Dedifferentiated amniotic fluid mesenchymal stem cell (primary cell): Measurements from ENCODE around the gene ZBTB7C.
A peak's percentile ranks its signal among the peaks of the same experiment; 100 is the strongest.

Experiments used
- DNase-seq: peaks from one replicate; pipeline ENCODE4 v3.0.0-alpha.2; 2016; ENCODE audit errors: extremely low spot score

The ZBTB7C gene

DNA sequence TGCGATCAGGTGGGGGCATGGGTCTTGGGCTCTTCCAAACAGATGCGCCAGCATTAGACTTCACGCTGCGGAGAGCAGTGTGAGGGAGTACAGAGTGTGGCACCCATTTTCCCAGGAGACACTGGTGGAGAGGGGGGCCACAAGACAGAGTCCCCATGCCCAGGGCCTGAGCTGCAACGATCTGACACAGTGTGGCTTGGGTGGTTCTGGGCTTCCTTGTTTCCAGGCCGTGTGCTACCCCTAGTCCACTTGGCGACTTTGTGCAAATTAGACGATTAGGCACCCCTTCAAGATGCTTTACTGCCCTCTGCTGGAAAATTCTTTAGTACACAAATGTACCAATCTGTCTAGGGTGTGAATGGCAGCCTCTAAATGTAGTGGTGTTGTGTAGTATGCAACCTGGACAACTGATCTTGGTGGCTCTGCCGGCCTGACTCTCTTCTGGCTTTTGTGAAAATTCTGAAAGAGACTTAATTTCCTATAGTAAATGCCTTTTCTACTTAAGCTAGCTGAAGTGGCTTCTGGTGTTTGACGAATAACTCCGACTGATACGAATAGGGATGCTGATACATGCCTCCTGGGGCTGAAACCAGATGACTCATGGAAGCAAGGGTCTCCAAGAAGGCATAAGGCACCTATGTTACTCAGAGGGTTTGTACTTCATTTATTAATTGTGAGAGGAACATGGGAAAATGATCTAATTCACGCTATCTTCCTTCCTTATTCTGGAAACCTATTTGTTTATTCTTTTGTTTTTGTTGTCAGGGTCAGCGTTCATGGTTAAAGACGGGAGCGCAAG, 386.5 kb downstream of the ZBTB7C start:
- DNase-seq = peak; percentile 38

DNA sequence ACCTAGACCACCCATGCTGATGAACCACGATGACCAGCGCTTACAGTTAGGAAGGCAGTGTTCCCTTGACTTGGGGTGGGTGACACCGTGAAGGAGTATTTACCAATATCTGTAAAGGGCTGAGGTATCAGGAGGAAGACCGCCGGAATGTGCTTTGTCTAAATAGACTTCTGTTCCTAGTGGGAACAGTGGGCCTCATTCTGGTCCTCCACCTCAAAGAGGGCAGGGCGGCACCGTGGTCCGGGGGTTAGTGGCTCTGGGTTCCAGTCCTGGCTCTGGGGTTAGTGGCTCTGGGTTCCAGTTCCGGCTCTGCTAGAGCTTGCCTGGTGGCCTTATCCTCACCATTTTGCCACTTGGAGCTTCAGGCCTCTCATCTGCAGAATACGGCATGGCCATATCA, 387.2 kb downstream of the ZBTB7C start:
- DNase-seq = no peak

DNA sequence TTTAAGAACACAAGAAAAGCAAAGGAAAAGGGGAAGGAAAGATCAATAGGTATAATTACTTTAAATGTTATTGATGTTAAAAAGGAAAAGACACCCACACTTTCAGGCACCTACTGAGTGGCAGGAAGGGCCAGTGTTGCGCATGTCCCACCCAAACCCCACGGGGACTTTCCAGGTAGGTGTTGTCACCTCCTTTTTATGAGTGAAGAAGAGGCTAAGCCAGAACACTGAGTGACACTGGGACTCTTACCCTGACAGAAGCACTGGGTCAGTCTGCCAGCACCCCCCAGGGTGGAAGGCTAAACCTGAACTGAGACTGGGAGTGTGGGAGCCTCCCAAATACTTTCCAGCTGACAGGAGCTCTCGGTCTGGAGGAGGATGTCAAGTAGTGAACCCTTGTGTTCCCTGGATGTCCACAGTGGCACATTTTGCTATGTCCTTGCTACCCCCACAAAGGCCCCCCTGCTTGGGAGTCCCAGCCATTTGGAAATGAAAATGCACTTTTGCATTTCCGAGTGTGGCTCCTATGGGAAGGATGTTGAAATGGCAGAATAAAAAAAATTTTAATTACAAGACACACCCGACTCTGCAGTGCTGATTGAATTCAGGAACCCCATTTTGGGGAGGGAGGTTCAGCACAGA, 387.8 kb downstream of the ZBTB7C start:
- DNase-seq = no peak

DNA sequence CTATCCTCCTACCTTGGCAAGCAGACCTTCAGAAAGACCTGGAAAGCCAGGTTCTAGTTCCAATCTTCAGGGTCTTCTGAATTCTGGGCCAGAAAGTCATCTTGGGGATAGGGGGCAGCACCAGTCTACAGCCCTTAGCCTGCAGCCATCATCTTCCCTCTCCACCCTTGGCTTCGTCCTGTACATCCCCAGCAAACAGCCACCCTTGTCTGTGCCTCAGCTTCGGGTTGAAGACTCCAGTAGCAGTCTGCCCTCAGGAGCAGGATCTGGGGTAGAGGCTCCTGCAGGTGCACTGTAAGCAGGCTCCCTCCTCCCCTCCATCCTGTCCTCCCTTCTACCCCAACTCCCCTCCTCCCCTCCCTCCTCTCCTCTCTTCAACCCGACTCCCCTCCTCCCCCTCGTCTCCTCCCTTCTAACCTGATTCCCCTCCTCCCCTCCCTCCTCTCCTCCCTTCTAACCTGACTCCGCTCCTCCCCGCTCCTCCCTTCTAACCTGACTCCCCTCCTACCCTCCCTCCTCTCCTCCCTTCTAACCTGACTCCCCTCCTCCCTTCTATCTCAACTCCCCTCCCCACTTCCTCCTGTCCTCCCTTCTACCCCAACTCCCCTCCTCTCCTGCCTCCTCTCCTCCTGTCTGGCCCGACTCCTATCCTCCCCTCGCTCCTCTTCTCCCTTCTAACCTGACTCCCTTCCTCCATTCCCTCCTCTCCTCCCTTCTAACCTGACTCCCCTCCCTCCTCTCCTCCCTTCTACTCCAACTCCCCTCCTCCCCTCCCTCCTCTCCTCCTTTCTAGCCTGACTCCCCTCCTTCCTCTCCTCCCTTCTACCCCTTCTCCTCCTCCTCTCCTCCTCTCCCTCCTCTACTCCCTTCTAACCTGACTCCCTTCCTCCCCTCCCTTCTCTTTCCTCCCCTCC, 388.6 kb downstream of the ZBTB7C start:
- DNase-seq = no peak

DNA sequence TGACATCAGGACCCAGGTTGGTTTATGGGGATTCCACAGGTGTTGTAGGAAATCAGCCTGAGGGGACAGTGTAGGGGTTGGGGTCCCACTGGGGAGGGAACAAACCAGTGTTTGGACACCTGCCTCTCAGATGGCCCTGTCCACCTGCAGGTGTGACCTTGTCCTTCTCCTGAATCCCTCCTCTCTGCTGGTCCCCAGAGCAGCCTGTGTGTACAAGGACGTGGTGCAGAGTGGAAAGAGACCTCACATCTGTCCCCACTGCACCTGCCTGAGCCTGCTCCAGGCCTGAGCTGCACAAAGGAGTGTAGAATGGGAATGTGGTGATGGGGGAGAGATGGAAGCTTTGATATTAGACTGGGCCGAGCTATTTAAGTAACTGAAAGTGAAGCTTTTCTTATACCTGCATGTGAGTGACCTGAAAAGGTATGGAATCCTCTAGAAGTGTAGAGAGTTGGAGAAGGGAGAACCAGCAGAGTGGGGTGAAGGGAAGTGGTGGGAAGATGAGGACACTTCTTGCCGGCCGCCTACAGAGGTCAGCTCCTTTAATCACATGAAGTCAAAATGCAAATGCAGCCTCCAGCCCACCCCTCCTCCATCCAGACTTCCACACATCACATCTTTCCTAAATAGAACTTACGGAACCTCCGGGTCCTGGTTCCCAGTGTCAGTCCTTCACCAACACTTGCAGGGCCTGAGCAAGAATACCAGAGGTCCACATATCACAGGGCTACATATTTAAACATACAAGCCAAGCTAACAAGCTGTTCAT, 389.4 kb downstream of the ZBTB7C start:
- DNase-seq = no peak

DNA sequence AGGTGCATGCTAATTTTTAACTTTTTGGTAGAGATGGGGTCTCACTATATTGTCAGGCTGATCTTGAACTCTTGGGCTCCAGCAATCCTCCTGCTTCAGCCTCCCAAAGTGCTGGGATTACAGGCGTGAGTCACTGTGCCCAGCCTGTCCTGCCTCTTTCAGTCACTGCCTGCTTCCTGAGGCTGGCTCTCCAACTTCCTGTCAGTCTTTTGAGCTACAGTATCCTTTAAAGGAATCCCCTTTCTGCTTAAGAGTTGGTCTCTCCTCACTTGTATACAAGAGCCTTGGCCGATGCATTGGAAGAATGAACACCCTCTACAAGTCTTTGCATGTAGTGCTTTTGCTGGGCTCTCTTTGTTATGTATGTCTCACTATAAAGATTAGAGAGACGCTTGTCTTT, 390.3 kb downstream of the ZBTB7C start:
- DNase-seq = no peak

DNA sequence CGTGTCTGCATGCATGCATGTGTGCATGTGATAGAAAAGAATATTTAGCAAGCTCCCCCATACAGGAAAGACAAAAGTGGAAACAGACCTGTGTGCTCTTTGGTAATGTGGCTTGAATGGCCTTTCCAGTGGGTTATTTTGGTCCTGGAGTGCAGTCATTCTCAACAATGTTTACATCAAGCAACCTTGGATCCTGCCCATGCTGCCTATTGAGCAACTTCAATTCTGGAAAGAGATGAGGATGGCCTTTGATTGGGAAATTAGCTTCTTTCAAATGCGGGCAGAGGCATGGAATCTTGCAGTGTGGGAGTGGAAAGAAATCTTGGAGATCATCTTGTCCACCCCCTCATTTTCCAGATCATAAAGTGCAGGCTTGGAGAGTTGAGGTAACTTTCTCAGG, 391.5 kb downstream of the ZBTB7C start:
- no peak for DNase-seq

DNA sequence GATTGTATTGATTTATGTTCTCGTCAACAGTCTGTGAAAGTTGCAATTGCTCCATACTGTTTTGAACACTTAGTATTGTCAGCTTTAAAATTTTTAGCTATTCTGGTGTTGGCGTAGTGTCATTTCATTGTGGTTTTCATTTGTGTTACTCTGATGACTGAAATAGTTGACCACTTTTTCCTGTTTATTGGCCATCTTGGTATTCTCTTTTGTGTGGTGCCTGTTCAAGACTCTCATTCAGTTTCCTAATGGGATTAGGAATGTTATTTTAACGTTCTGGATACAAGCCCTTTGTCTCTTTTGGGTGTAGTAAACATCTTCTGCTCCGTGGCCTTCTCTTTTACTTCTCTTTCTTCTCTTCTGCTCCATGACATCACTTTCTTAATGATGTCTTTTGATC, 396.0 kb downstream of the ZBTB7C start:
- no peak for DNase-seq

DNA sequence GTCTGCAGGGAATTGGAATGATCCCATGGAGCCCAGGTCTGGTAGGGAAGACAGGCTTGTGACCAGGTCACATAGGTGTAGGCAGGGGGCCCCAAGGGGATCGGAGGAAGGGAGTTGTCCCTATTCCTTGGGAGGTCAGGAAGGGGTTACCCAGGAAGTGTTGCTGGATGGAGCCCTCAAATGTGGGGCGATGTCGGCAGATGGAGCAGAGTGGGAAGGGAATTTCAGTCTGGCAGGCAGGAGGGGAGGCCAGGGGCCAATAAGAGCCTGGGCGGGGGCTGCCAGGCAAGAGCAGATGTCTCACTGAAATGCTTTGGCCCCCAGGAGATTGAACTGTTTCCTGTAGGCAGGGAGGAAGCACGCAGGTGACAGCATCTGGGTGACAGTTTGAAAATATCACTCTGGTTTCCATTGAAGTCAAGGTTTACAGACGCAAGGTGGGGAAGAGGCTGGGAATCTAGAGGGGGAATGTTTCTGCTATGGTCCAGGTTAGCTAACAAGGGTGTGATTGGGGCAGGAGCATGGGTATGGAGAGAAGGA, 397.2 kb downstream of the ZBTB7C start:
- DNase-seq = no peak

DNA sequence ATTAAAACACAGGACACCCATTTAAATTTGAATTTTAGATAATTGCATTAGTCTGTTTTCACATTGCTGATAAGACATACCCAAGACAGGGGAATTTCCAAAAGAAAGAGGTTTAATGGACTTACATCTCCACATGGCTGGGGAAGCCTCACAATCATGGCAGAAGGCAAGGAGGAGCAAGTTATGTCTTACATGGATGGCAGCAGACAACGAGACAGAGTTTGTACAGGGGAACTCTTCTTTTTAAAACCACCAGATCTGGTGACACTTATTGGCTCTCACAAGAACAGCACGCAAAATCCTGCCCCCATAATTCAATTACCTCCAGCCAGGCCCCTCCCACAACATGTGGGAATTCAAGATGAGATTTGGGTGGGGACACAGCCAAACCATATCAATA, 398.9 kb downstream of the ZBTB7C start:
- no peak for DNase-seq

DNA sequence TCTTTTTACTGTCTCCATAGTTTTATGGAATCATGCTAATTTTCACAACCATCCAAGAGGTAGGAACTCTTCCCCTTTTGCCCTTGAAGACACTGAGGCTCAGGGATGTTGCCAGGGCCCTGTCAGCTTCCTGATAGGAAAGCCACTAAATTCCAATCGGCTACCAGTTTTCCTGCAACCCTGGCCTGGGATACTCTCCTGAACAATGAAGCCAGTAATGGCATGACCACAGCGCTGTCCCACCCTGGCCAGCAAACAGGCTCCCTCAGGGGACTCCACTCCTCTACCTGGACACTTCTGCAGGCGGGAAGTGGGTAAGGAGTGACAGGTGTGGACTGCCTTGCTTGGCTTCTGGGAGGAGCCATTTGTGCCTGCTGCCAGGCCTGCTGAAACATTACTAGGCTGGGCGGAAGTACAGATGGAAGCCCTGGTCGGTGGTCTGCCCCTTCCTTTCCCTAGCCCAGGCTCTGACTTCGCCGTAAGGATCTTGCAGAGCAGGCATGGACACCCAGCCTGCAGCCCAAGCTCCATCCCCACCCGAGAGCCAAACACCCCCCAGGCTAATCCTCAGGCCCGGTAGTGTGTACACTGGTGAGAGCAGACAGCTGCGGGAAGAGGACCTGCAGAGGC, 400.0 kb downstream of the ZBTB7C start:
- no peak for DNase-seq

DNA sequence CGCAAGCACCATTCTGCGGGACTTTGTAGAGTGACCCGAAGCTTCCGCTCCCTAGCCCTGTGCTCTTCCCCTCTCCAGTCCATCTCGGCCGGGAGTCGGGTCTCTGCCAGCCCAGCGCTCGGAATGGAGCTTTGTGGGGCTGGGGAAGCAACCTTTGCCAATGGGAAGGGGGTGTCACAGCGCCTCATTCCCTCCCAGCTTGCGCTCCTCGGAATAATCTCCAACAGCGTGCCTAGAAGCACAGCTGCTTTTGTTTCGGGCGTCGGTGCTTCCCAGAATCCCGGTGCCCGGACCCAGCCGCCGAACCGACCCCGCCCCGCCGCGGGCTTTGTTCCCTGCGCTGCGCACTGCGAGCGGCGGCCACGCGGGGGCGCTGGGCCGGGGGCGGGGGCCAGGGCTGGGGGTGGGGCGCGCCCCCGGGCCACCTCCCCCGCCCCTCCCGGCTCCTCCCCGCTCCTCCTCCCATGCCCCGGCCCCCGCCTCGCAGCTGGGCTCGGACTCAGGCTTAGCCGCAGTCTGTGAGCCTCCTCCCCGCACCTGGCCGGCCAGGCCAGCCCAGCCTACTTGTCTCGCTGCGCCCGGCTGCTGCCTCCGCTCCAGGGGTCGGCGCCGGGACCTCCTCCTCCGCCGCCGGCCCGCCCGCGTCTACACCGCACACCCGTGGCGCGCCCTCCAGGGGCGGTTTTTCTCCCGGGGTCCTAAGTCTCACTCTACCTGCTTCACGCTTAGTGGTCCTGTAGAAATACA, 401.1 kb downstream of the ZBTB7C start:
- DNase-seq = no peak

DNA sequence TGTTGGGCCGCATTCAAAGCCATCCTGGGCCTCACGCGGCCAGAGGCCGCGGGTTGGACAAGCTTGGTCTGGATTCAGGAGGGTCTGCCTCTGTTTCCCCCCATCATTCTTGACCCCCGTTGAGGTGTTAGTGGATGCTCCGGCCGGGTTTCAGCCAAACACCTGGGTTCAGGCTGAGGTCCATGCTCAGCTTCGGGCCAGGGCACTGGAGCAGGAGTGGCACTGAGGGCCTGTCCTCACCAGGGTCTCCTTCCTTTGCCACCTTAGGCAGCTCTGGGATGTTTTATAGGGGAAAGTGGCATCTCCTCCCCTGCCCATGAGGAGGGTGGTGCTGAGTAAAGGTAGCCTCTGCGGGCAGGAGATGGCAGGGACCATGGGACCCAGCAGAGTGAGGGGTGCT, 401.8 kb downstream of the ZBTB7C start:
- no peak for DNase-seq

DNA sequence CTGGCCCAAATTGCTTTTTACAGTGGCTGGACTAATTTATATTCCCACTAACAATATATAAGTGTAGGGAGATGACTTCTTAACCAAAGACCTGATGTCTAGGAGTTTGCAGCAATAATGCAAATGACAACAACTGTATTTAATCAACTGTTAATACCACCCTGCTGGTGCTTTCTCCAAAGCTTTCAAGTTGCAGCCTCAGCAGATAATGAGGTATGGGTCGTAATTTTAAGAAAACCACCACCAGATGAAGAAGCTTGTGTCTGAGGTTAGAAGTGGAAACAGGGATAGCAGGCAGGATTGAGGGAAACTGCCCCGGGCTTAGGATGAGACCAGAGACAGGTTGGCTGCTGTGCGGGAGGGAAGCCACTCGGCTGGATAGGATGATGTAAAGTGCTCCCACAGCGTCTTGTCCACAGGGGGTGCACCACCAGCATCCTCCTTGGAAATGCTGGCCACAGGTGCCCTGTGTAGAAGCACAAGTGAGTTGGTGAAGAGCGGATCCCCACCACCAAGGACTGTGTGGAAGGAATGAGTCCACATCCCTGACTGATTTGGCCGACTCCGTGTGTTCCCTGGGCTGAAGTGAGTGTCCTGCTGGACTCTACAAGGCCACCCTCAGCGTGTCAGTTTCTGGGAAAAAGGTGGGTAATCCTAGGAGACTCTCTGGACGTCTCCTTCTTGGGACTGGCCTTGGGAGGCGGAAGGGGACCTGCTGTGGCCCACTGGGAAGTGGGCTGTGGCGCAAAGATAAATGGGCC, 402.6 kb downstream of the ZBTB7C start:
- DNase-seq = no peak

DNA sequence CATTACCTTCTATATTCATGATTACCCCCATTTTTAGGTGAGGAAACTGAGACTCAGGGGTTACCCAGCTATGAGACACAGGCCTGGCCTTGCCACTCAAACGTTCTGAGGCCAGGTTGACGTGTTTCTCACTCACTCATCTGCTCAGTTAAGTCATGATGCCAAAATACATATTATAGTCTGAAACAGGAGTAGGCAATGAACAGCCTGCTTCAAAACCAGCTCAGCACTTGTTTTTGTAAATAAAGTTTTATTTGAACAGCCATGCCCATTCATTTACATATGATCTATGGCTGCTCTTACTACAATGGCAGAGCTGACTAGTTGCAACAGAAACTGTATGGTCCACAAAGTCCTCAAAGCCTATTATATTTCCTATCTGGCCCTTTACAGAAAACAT, 404.6 kb downstream of the ZBTB7C start:
- DNase-seq = no peak

DNA sequence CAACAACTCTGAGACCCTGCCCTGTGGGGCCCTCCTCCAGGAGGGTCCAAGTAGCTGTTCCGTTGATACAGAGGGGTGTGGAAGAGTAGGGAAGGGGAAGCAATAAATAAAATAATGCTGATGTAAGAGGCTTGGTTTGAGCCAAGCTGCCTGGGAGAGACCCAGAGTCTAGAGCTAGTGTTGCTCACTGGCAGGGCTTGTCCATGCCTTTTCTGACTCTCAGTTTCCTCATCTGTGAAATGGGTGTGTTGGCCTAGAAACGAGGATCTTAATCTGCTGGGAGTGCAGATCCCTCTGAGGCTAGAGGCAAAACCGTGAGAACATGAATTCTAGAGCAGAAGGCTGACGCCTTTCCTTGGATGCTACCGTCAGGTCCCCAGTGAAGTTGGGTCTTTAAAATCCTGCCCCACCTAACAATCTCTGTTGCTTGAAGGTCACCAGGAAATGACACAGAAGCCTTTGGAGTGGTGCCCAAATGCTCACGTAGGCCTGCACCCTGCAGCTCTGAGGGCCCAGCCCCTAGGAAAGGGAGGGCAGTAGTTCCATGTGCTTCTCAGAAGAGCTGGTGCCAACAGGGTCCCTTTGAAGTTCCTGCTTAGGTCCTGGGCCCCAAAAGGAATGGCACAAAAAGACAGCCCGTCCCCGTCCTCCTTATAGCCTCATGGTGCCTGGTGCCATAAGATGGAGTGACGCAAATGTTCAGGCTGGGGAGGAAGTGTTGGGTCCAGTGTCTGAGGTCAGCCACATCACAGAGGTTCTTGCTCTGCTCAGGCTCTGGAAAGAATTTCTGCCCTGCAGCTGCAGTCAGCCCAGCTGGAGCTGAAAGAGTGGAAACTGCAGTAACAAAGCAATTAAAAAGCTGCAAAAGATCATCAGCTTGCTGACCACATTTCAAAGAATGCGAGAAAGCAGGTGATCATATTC, 405.5 kb downstream of the ZBTB7C start:
- no peak for DNase-seq

DNA sequence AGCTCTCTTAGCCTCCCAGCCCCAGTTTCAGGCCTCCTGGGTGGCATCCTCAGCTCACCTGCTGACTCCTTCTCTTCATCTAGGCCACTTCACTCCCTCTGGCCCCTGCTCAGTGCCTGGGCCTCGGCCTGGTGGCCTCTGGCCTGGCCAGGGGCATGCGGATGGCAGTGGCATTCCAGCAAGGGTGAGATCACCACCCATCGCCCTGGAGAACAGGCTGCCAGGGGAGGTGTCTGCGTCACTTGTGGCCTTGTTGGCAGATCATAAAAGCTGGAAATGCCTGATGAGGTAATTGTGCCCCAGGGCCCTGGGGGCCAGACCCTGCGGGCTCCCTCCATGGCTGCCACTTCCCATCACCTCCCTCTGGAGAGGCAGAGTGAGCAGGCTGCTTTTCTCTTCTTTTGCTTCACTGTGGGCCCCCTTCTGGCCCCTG, 406.2 kb downstream of the ZBTB7C start:
- DNase-seq = no peak

DNA sequence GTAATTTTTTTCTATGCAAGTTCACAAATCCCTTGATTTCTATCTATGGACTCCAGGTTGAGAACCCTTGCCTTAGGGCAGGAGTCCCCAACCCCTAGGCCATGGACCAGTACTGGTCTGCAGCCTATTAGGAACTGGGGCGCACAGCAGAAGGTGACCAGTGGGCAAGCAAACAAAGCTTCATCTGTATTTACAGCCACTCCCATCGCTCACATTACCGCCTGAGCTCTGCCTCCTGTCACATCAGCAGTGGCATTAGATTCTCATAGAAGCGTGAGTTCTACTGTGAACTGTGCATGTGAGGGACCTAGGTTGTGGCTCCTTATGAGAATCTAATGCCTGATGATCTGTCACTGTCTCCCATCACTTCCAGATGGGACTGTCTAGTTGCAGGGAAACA, 408.5 kb downstream of the ZBTB7C start:
- no peak for DNase-seq
